ENCODE results near the gene EPB41L3.

GRCh38 chr18:5584746-5585417 lies 41.1 kb upstream of the EPB41L3 start:
- TF ChIP-seq CTCF (IDR thresholded peaks at IDR 0.05; ENCODE audit: low read length) (no peak), EZH2 (IDR thresholded peaks at IDR 0.05; ENCODE audit: borderline replicate concordance, low read length) (no peak)

All from OCI-LY1 (cell line).